Muscle of back (tissue), 11 donors: Measurements from ENCODE around the gene BBIP1. TPM values are rescaled to one million over a fixed set of nuclear protein-coding genes. Genes with fewer than 3 reads are reported as not detected.
A peak's percentile ranks its signal among the peaks of the same experiment; 100 is the strongest.

ENCODE experiments used
- DNase-seq, 3 donors: peaks; one replicate each; pipeline versions ENCODE4 v3.0.0 to v3.0.0-alpha.2; 2013
- polyA plus RNA-seq, 10 donors: library from polyadenylated mRNA; unstranded; fragments of 120-200 nt; gene quantifications; one replicate each; pipeline ENCODE4 v1.2.1, GENCODE V29; 2013; ENCODE audit not compliant: insufficient read length in 10 of 10

Gene BBIP1
- polyA plus RNA-seq, 10 donors: 22.4 to 38.5 (median 27.0) TPM

GRCh38 chr10:110865186-110865808 is 53.7 kb downstream of the BBIP1 start:
- peak in 2 of 3 donors; percentile 54 to 81 for DNase-seq

GRCh38 chr10:110864662-110865140 is 54.3 kb downstream of the BBIP1 start:
- peak in 1 of 3 donors; percentile 66 for DNase-seq

GRCh38 chr10:110863956-110864355 is 55.0 kb downstream of the BBIP1 start:
- DNase-seq: no peak

- DNase-seq: no peak
These were observed 55.6 kb downstream of the BBIP1 start for GRCh38 chr10:110863361-110863760.

GRCh38 chr10:110862961-110863360 is 56.0 kb downstream of the BBIP1 start:
- DNase-seq: no peak

- DNase-seq: no peak
These were observed 56.9 kb downstream of the BBIP1 start for GRCh38 chr10:110861930-110862649.

GRCh38 chr10:110861476-110861875 is 57.5 kb downstream of the BBIP1 start:
- DNase-seq: no peak

GRCh38 chr10:110860576-110861241 is 58.3 kb downstream of the BBIP1 start:
- no peak for DNase-seq

GRCh38 chr10:110859973-110860376 is 59.0 kb downstream of the BBIP1 start:
- peak in 2 of 3 donors; percentile 77 to 81 for DNase-seq

GRCh38 chr10:110859206-110859972 is 59.6 kb downstream of the BBIP1 start:
- no peak for DNase-seq

- no peak for DNase-seq
These were observed 60.6 kb downstream of the BBIP1 start for GRCh38 chr10:110858297-110858934.

- peak in 1 of 3 donors; percentile 74 for DNase-seq
These were observed 61.5 kb downstream of the BBIP1 start for GRCh38 chr10:110857265-110858171.

GRCh38 chr10:110853921-110854605 is 64.9 kb downstream of the BBIP1 start:
- DNase-seq: no peak

GRCh38 chr10:110852947-110853346 is 66.0 kb downstream of the BBIP1 start:
- DNase-seq: no peak

- DNase-seq: no peak
These were observed 66.6 kb downstream of the BBIP1 start for GRCh38 chr10:110852255-110852896.

- peak in 1 of 3 donors; percentile 45 for DNase-seq
These were observed 67.9 kb downstream of the BBIP1 start for GRCh38 chr10:110851020-110851612.

GRCh38 chr10:110850099-110850498 is 68.9 kb downstream of the BBIP1 start:
- DNase-seq: no peak
